CD4-positive, alpha-beta T cell treated with Interleukin-4 for 1 hour (primary cell): ENCODE results near the gene CLEC3B.
"Not testable (repeated sequence)": the region's sequence is repeated elsewhere in the genome, so short reads cannot be mapped to it uniquely, and the experiment has no call there.

Experiments
- DNase-seq, 2 donors: peaks; one replicate each; pipeline ENCODE4 v3.0.0-alpha.2; 2020 to 2022

Gene CLEC3B

GRCh38 chr3:45071075-45071474 lies 45.0 kb downstream of the CLEC3B start:
- no peak for DNase-seq

GRCh38 chr3:45075821-45076625 lies 49.9 kb downstream of the CLEC3B start:
- DNase-seq, result no peak

- not testable (repeated sequence) for DNase-seq
Measured at GRCh38 chr3:45078256-45078655, 52.2 kb downstream of the CLEC3B start.

GRCh38 chr3:45078910-45079522 lies 52.9 kb downstream of the CLEC3B start:
- no peak for DNase-seq

GRCh38 chr3:45079715-45080114 lies 53.6 kb downstream of the CLEC3B start:
- DNase-seq, result no peak

- no peak for DNase-seq
Measured at GRCh38 chr3:45080824-45081223, 54.7 kb downstream of the CLEC3B start.

- DNase-seq, result no peak
Measured at GRCh38 chr3:45081506-45082141, 55.5 kb downstream of the CLEC3B start.

GRCh38 chr3:45082142-45082538 lies 56.0 kb downstream of the CLEC3B start:
- no peak for DNase-seq

GRCh38 chr3:45083023-45083422 lies 56.9 kb downstream of the CLEC3B start:
- no peak for DNase-seq

GRCh38 chr3:45084361-45084760 lies 58.3 kb downstream of the CLEC3B start:
- DNase-seq, result no peak

GRCh38 chr3:45084820-45085816 lies 59.0 kb downstream of the CLEC3B start:
- DNase-seq, result no peak
